H9 (cell line): ENCODE results near the gene HHEX. TPM values are rescaled to one million over a fixed set of nuclear protein-coding genes. Genes with fewer than 3 reads are reported as not detected.

ENCODE experiments used
- DNase-seq: peaks from one replicate; pipeline ENCODE4 v3.0.0-alpha.2; 2017
- H2AFZ ChIP-seq: one replicate; pipeline ENCODE4 v1.6.1; 2013; ENCODE audit warnings: mild to moderate bottlenecking, low read length, control low read depth, moderate library complexity
- H2AK5ac ChIP-seq: 2 replicates; pipeline ENCODE4 v1.6.1; 2013; ENCODE audit warnings: low read length, control low read depth, mixed read lengths; ENCODE audit not compliant: insufficient read length
- H2BK120ac ChIP-seq: one replicate; pipeline ENCODE4 v1.6.1; 2013; ENCODE audit warnings: low read depth, mild to moderate bottlenecking, low read length, control low read depth, inconsistent platforms; ENCODE audit not compliant: poor library complexity, severe bottlenecking
- H2BK12ac ChIP-seq: 2 replicates; pipeline ENCODE4 v1.6.1; 2013; ENCODE audit warnings: low read length, control low read depth, mixed read lengths, low read depth; ENCODE audit not compliant: insufficient read length
- H2BK15ac ChIP-seq: 2 replicates; pipeline ENCODE4 v1.6.1; 2013; ENCODE audit warnings: low read depth, low read length, control low read depth
- H2BK20ac ChIP-seq: one replicate; pipeline ENCODE4 v1.6.1; 2013; ENCODE audit warnings: low read depth, mild to moderate bottlenecking, low read length, control low read depth, inconsistent platforms; ENCODE audit not compliant: poor library complexity, severe bottlenecking
- H2BK5ac ChIP-seq: 2 replicates; pipeline ENCODE4 v1.6.1; 2013; ENCODE audit warnings: low read length, control low read depth, mixed read lengths; ENCODE audit not compliant: insufficient read length
- H3K14ac ChIP-seq: 2 replicates; pipeline ENCODE4 v1.6.1; 2013; ENCODE audit warnings: low read length, control low read depth; ENCODE audit not compliant: insufficient read depth
- H3K18ac ChIP-seq: 2 replicates; pipeline ENCODE4 v1.6.1; 2013; ENCODE audit warnings: low read depth, mild to moderate bottlenecking, mixed read lengths, low read length, control low read depth; ENCODE audit not compliant: insufficient read length
- H3K23ac ChIP-seq: 2 replicates; pipeline ENCODE4 v1.6.1; 2013; ENCODE audit warnings: low read length, control low read depth, mixed read lengths, low read depth; ENCODE audit not compliant: insufficient read length
- H3K23me2 ChIP-seq: 2 replicates; pipeline ENCODE4 v1.6.1; 2013; ENCODE audit warnings: low read depth, mild to moderate bottlenecking, mixed read lengths, low read length, control low read depth; ENCODE audit not compliant: insufficient read length, poor library complexity, severe bottlenecking
- H3K27ac ChIP-seq: 2 replicates; pipeline ENCODE4 v1.5.1; 2013; ENCODE audit warnings: low read length, control low read depth, mixed read lengths, low read depth; ENCODE audit not compliant: insufficient read length
- H3K27me3 ChIP-seq: 2 replicates; pipeline ENCODE4 v1.6.1; 2013; ENCODE audit warnings: low read length, control low read depth, inconsistent platforms; ENCODE audit not compliant: insufficient read depth
- H3K4ac ChIP-seq: 2 replicates; pipeline ENCODE4 v1.6.1; 2013; ENCODE audit warnings: low read depth, mild to moderate bottlenecking, control low read depth, inconsistent platforms, low read length, moderate library complexity
- H3K4me1 ChIP-seq: 2 replicates; pipeline ENCODE4 v1.6.1; 2013; ENCODE audit warnings: low read length, control low read depth, inconsistent platforms; ENCODE audit not compliant: insufficient read depth
- H3K4me2 ChIP-seq: 2 replicates; pipeline ENCODE4 v1.6.1; 2013; ENCODE audit warnings: low read length, control low read depth, mixed read lengths; ENCODE audit not compliant: insufficient read length, insufficient read depth
- H3K56ac ChIP-seq: 2 replicates; pipeline ENCODE4 v1.6.1; 2013; ENCODE audit warnings: low read depth, mild to moderate bottlenecking, mixed read lengths, low read length, control low read depth; ENCODE audit not compliant: insufficient read length
- H3K79me1 ChIP-seq: 2 replicates; pipeline ENCODE4 v1.6.1; 2013; ENCODE audit warnings: low read depth, mild to moderate bottlenecking, moderate library complexity, low read length, control low read depth, inconsistent platforms; ENCODE audit not compliant: insufficient read depth, poor library complexity, severe bottlenecking
- H3K79me2 ChIP-seq: 2 replicates; pipeline ENCODE4 v1.6.1; 2013; ENCODE audit warnings: low read length, control low read depth, inconsistent platforms; ENCODE audit not compliant: insufficient read depth
- H3K9ac ChIP-seq: 2 replicates; pipeline ENCODE4 v1.6.1; 2013; ENCODE audit warnings: low read length, control low read depth, mixed read lengths; ENCODE audit not compliant: insufficient read length; ENCODE audit errors: extremely low read depth
- H3K9me3 ChIP-seq: one replicate; pipeline ENCODE4 v1.6.1; 2013; ENCODE audit warnings: low read depth, low read length, inconsistent platforms; ENCODE audit not compliant: control insufficient read depth
- H3T11ph ChIP-seq: one replicate; pipeline ENCODE4 v1.6.1; 2013; ENCODE audit warnings: mild to moderate bottlenecking, low read length, control low read depth, inconsistent platforms
- H4K20me1 ChIP-seq: one replicate; pipeline ENCODE4 v1.6.1; 2013; ENCODE audit not compliant: control insufficient read depth, insufficient read length, insufficient read depth
- H4K5ac ChIP-seq: 2 replicates; pipeline ENCODE4 v1.6.1; 2013; ENCODE audit warnings: low read depth, mild to moderate bottlenecking, mixed read lengths, low read length, control low read depth; ENCODE audit not compliant: insufficient read length
- H4K8ac ChIP-seq: replicated peaks from 2 replicates; pipeline ENCODE4 v1.6.1; 2013; ENCODE audit warnings: low read length, control low read depth, mixed read lengths, low read depth; ENCODE audit not compliant: insufficient read length
- H4K91ac ChIP-seq: 2 replicates; pipeline ENCODE4 v1.6.1; 2013; ENCODE audit warnings: low read depth, mild to moderate bottlenecking, moderate library complexity, mixed read lengths, low read length, control low read depth; ENCODE audit not compliant: insufficient read length
- H3K27ac Mint-ChIP-seq, 3 experiments: 2 replicates in 2 of 3; 3 replicates in 1 of 3; pipeline ENCODE4 v1.8.0; 2020 to 2021; ENCODE audit warnings: mixed read lengths in 3 of 3, mild to moderate bottlenecking in 1 of 3, moderate library complexity in 1 of 3
- H3K27me3 Mint-ChIP-seq: 2 replicates; pipeline ENCODE4 v1.8.0; 2021; ENCODE audit warnings: low read depth, mild to moderate bottlenecking, moderate library complexity, mixed read lengths
- H3K36me3 Mint-ChIP-seq, 3 experiments: 2 replicates in 2 of 3; 3 replicates in 1 of 3; pipeline ENCODE4 v1.8.0; 2020 to 2021; ENCODE audit warnings: low read depth in 3 of 3, mixed read lengths in 3 of 3; ENCODE audit not compliant: insufficient read depth in 1 of 3
- H3K4me1 Mint-ChIP-seq, 2 experiments: 2 replicates each; pipeline ENCODE4 v1.8.0; 2020; ENCODE audit warnings: mixed read lengths in 2 of 2
- H3K4me3 Mint-ChIP-seq, 2 experiments: 2 replicates in 1 of 2; 3 replicates in 1 of 2; pipeline ENCODE4 v1.8.0; 2020 to 2021; ENCODE audit warnings: mild to moderate bottlenecking in 2 of 2, mixed read lengths in 2 of 2, moderate library complexity in 1 of 2
- H3K9me3 Mint-ChIP-seq, 2 experiments: 2 replicates in 1 of 2; 3 replicates in 1 of 2; pipeline ENCODE4 v1.8.0; 2020; ENCODE audit warnings: mild to moderate bottlenecking in 2 of 2, mixed read lengths in 2 of 2, moderate library complexity in 1 of 2
- WGBS: extraction: QIAGEN DNeasy Blood & Tissue Kit; methylation state at CpG from one replicate; pipeline ENCODE4 v1.1.7; 2013; ENCODE audit warnings: missing lambda C conversion rate, low lambda C conversion rate, mixed read lengths; ENCODE audit not compliant: insufficient read length; ENCODE audit errors: extremely low coverage; 5-methylcytosine and 5-hydroxymethylcytosine counted together
- total RNA-seq: library from RNA; stranded (reverse); gene quantifications from 2 replicates; pipeline ENCODE4 v1.2.1, GENCODE V29; 2021
- TF ChIP-seq, protein P1 (sequence below): fragments of 200-600 bp; sonication (generic); conservative IDR thresholded peaks from 3 replicates; pipeline ENCODE4 v1.8.0; 2021; ENCODE audit warnings: antibody characterized with exemption, mild to moderate bottlenecking

The HHEX gene
- total RNA-seq, 1 experiment from 2014 or later: 2.2 TPM

DNA sequence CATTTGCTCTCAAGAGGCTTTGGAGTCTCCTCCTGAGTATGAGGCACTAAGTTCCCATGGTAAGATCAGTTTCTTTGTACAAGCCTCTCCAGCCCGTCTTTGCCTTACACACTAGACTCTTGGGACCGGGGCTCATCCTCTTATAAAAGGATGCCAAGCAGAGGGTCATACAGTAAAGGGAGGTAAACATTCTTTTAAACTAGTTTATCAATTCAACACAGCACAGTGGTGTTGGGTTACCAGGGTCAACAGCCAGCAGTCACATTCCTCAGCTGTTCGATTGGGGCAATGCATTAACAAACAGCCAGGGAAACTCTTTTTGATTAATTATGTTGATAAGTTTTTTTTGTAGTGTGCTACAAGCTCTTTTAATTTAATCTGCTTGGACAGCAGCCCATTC lies 37.8 kb downstream of the HHEX start:
- no peaks in the 10 kb centered on the region for H3K36me3 Mint-ChIP-seq
- H3K9ac ChIP-seq: no peak overlapping the region
- no peak overlapping the region for H2BK15ac ChIP-seq
- no peaks in the 10 kb centered on the region for H3K79me2 ChIP-seq
- H4K91ac ChIP-seq: no peak overlapping the region
- no peak overlapping the region for H3K14ac ChIP-seq
- H2AK5ac ChIP-seq: no peak overlapping the region
- H3K27ac Mint-ChIP-seq: no peak overlapping the region
- no peak overlapping the region for H3T11ph ChIP-seq
- H2BK5ac ChIP-seq: no peak overlapping the region
- TF ChIP-seq, protein P1, sequence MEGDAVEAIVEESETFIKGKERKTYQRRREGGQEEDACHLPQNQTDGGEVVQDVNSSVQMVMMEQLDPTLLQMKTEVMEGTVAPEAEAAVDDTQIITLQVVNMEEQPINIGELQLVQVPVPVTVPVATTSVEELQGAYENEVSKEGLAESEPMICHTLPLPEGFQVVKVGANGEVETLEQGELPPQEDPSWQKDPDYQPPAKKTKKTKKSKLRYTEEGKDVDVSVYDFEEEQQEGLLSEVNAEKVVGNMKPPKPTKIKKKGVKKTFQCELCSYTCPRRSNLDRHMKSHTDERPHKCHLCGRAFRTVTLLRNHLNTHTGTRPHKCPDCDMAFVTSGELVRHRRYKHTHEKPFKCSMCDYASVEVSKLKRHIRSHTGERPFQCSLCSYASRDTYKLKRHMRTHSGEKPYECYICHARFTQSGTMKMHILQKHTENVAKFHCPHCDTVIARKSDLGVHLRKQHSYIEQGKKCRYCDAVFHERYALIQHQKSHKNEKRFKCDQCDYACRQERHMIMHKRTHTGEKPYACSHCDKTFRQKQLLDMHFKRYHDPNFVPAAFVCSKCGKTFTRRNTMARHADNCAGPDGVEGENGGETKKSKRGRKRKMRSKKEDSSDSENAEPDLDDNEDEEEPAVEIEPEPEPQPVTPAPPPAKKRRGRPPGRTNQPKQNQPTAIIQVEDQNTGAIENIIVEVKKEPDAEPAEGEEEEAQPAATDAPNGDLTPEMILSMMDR: no peak
- H2BK20ac ChIP-seq: no peak overlapping the region
- no peak overlapping the region for H4K5ac ChIP-seq
- no peak overlapping the region for H3K23ac ChIP-seq
- H3K27me3 Mint-ChIP-seq: peaks cover 6% of the 10 kb centered on the region
- H3K27me3 ChIP-seq: no peaks in the 10 kb centered on the region
- no peak overlapping the region for H3K18ac ChIP-seq
- H3K56ac ChIP-seq: no peak overlapping the region
- no peaks in the 10 kb centered on the region for H3K9me3 ChIP-seq
- H3K79me1 ChIP-seq: no peaks in the 10 kb centered on the region
- H3K4me1 Mint-ChIP-seq: peaks cover 21 to 33% of the 10 kb centered on the region in 2 experiments
- no peak overlapping the region for H2BK12ac ChIP-seq
- no peak overlapping the region for H2BK120ac ChIP-seq
- no peak overlapping the region for H3K4me2 ChIP-seq
- no peaks in the 10 kb centered on the region for H3K23me2 ChIP-seq
- H2AFZ ChIP-seq: no peak overlapping the region
- WGBS: no CpG with 5 or more reads among the region's 3 CpGs
- H3K4me1 ChIP-seq: peaks cover 5% of the 10 kb centered on the region
- no peak overlapping the region for H3K4ac ChIP-seq
- no peak overlapping the region for H4K8ac ChIP-seq
- H3K9me3 Mint-ChIP-seq: no peaks in the 10 kb centered on the region
- no peak for DNase-seq
- no peaks in the 10 kb centered on the region for H4K20me1 ChIP-seq
- H3K4me3 Mint-ChIP-seq: no peak overlapping the region
- no peak overlapping the region for H3K27ac ChIP-seq
